H9 (cell line): Measurements from ENCODE around the gene SLK. TPM values are rescaled to one million over a fixed set of nuclear protein-coding genes. Genes with fewer than 3 reads are reported as not detected.

Source experiments
- DNase-seq: peaks from one replicate; pipeline ENCODE4 v3.0.0-alpha.2; 2017
- H2AFZ ChIP-seq: one replicate; pipeline ENCODE4 v1.6.1; 2013; ENCODE audit warnings: mild to moderate bottlenecking, low read length, control low read depth, moderate library complexity
- H2AK5ac ChIP-seq: 2 replicates; pipeline ENCODE4 v1.6.1; 2013; ENCODE audit warnings: low read length, control low read depth, mixed read lengths; ENCODE audit not compliant: insufficient read length
- H2BK120ac ChIP-seq: one replicate; pipeline ENCODE4 v1.6.1; 2013; ENCODE audit warnings: low read depth, mild to moderate bottlenecking, low read length, control low read depth, inconsistent platforms; ENCODE audit not compliant: poor library complexity, severe bottlenecking
- H2BK12ac ChIP-seq: 2 replicates; pipeline ENCODE4 v1.6.1; 2013; ENCODE audit warnings: low read length, control low read depth, mixed read lengths, low read depth; ENCODE audit not compliant: insufficient read length
- H2BK15ac ChIP-seq: 2 replicates; pipeline ENCODE4 v1.6.1; 2013; ENCODE audit warnings: low read depth, low read length, control low read depth
- H2BK20ac ChIP-seq: one replicate; pipeline ENCODE4 v1.6.1; 2013; ENCODE audit warnings: low read depth, mild to moderate bottlenecking, low read length, control low read depth, inconsistent platforms; ENCODE audit not compliant: poor library complexity, severe bottlenecking
- H2BK5ac ChIP-seq: 2 replicates; pipeline ENCODE4 v1.6.1; 2013; ENCODE audit warnings: low read length, control low read depth, mixed read lengths; ENCODE audit not compliant: insufficient read length
- H3K14ac ChIP-seq: 2 replicates; pipeline ENCODE4 v1.6.1; 2013; ENCODE audit warnings: low read length, control low read depth; ENCODE audit not compliant: insufficient read depth
- H3K18ac ChIP-seq: 2 replicates; pipeline ENCODE4 v1.6.1; 2013; ENCODE audit warnings: low read depth, mild to moderate bottlenecking, mixed read lengths, low read length, control low read depth; ENCODE audit not compliant: insufficient read length
- H3K23ac ChIP-seq: 2 replicates; pipeline ENCODE4 v1.6.1; 2013; ENCODE audit warnings: low read length, control low read depth, mixed read lengths, low read depth; ENCODE audit not compliant: insufficient read length
- H3K23me2 ChIP-seq: 2 replicates; pipeline ENCODE4 v1.6.1; 2013; ENCODE audit warnings: low read depth, mild to moderate bottlenecking, mixed read lengths, low read length, control low read depth; ENCODE audit not compliant: insufficient read length, poor library complexity, severe bottlenecking
- H3K27ac ChIP-seq: 2 replicates; pipeline ENCODE4 v1.5.1; 2013; ENCODE audit warnings: low read length, control low read depth, mixed read lengths, low read depth; ENCODE audit not compliant: insufficient read length
- H3K27me3 ChIP-seq: 2 replicates; pipeline ENCODE4 v1.6.1; 2013; ENCODE audit warnings: low read length, control low read depth, inconsistent platforms; ENCODE audit not compliant: insufficient read depth
- H3K4ac ChIP-seq: 2 replicates; pipeline ENCODE4 v1.6.1; 2013; ENCODE audit warnings: low read depth, mild to moderate bottlenecking, control low read depth, inconsistent platforms, low read length, moderate library complexity
- H3K4me1 ChIP-seq: 2 replicates; pipeline ENCODE4 v1.6.1; 2013; ENCODE audit warnings: low read length, control low read depth, inconsistent platforms; ENCODE audit not compliant: insufficient read depth
- H3K4me2 ChIP-seq: 2 replicates; pipeline ENCODE4 v1.6.1; 2013; ENCODE audit warnings: low read length, control low read depth, mixed read lengths; ENCODE audit not compliant: insufficient read length, insufficient read depth
- H3K56ac ChIP-seq: 2 replicates; pipeline ENCODE4 v1.6.1; 2013; ENCODE audit warnings: low read depth, mild to moderate bottlenecking, mixed read lengths, low read length, control low read depth; ENCODE audit not compliant: insufficient read length
- H3K79me1 ChIP-seq: 2 replicates; pipeline ENCODE4 v1.6.1; 2013; ENCODE audit warnings: low read depth, mild to moderate bottlenecking, moderate library complexity, low read length, control low read depth, inconsistent platforms; ENCODE audit not compliant: insufficient read depth, poor library complexity, severe bottlenecking
- H3K79me2 ChIP-seq: 2 replicates; pipeline ENCODE4 v1.6.1; 2013; ENCODE audit warnings: low read length, control low read depth, inconsistent platforms; ENCODE audit not compliant: insufficient read depth
- H3K9ac ChIP-seq: 2 replicates; pipeline ENCODE4 v1.6.1; 2013; ENCODE audit warnings: low read length, control low read depth, mixed read lengths; ENCODE audit not compliant: insufficient read length; ENCODE audit errors: extremely low read depth
- H3K9me3 ChIP-seq: one replicate; pipeline ENCODE4 v1.6.1; 2013; ENCODE audit warnings: low read depth, low read length, inconsistent platforms; ENCODE audit not compliant: control insufficient read depth
- H3T11ph ChIP-seq: one replicate; pipeline ENCODE4 v1.6.1; 2013; ENCODE audit warnings: mild to moderate bottlenecking, low read length, control low read depth, inconsistent platforms
- H4K20me1 ChIP-seq: one replicate; pipeline ENCODE4 v1.6.1; 2013; ENCODE audit not compliant: control insufficient read depth, insufficient read length, insufficient read depth
- H4K5ac ChIP-seq: 2 replicates; pipeline ENCODE4 v1.6.1; 2013; ENCODE audit warnings: low read depth, mild to moderate bottlenecking, mixed read lengths, low read length, control low read depth; ENCODE audit not compliant: insufficient read length
- H4K8ac ChIP-seq: replicated peaks from 2 replicates; pipeline ENCODE4 v1.6.1; 2013; ENCODE audit warnings: low read length, control low read depth, mixed read lengths, low read depth; ENCODE audit not compliant: insufficient read length
- H4K91ac ChIP-seq: 2 replicates; pipeline ENCODE4 v1.6.1; 2013; ENCODE audit warnings: low read depth, mild to moderate bottlenecking, moderate library complexity, mixed read lengths, low read length, control low read depth; ENCODE audit not compliant: insufficient read length
- H3K27ac Mint-ChIP-seq, 3 experiments: 2 replicates in 2 of 3; 3 replicates in 1 of 3; pipeline ENCODE4 v1.8.0; 2020 to 2021; ENCODE audit warnings: mixed read lengths in 3 of 3, mild to moderate bottlenecking in 1 of 3, moderate library complexity in 1 of 3
- H3K27me3 Mint-ChIP-seq: 2 replicates; pipeline ENCODE4 v1.8.0; 2021; ENCODE audit warnings: low read depth, mild to moderate bottlenecking, moderate library complexity, mixed read lengths
- H3K36me3 Mint-ChIP-seq, 3 experiments: 2 replicates in 2 of 3; 3 replicates in 1 of 3; pipeline ENCODE4 v1.8.0; 2020 to 2021; ENCODE audit warnings: low read depth in 3 of 3, mixed read lengths in 3 of 3; ENCODE audit not compliant: insufficient read depth in 1 of 3
- H3K4me1 Mint-ChIP-seq, 2 experiments: 2 replicates each; pipeline ENCODE4 v1.8.0; 2020; ENCODE audit warnings: mixed read lengths in 2 of 2
- H3K4me3 Mint-ChIP-seq, 2 experiments: 2 replicates in 1 of 2; 3 replicates in 1 of 2; pipeline ENCODE4 v1.8.0; 2020 to 2021; ENCODE audit warnings: mild to moderate bottlenecking in 2 of 2, mixed read lengths in 2 of 2, moderate library complexity in 1 of 2
- H3K9me3 Mint-ChIP-seq, 2 experiments: 2 replicates in 1 of 2; 3 replicates in 1 of 2; pipeline ENCODE4 v1.8.0; 2020; ENCODE audit warnings: mild to moderate bottlenecking in 2 of 2, mixed read lengths in 2 of 2, moderate library complexity in 1 of 2
- WGBS: extraction: QIAGEN DNeasy Blood & Tissue Kit; methylation state at CpG from one replicate; pipeline ENCODE4 v1.1.7; 2013; ENCODE audit warnings: missing lambda C conversion rate, low lambda C conversion rate, mixed read lengths; ENCODE audit not compliant: insufficient read length; ENCODE audit errors: extremely low coverage; 5-methylcytosine and 5-hydroxymethylcytosine counted together
- total RNA-seq: library from RNA; stranded (reverse); gene quantifications from 2 replicates; pipeline ENCODE4 v1.2.1, GENCODE V29; 2021
- TF ChIP-seq, protein P1 (sequence below): fragments of 200-600 bp; sonication (generic); conservative IDR thresholded peaks from 3 replicates; pipeline ENCODE4 v1.8.0; 2021; ENCODE audit warnings: antibody characterized with exemption, mild to moderate bottlenecking

Gene SLK
- total RNA-seq, 1 experiment from 2014 or later = 21.0 TPM

DNA sequence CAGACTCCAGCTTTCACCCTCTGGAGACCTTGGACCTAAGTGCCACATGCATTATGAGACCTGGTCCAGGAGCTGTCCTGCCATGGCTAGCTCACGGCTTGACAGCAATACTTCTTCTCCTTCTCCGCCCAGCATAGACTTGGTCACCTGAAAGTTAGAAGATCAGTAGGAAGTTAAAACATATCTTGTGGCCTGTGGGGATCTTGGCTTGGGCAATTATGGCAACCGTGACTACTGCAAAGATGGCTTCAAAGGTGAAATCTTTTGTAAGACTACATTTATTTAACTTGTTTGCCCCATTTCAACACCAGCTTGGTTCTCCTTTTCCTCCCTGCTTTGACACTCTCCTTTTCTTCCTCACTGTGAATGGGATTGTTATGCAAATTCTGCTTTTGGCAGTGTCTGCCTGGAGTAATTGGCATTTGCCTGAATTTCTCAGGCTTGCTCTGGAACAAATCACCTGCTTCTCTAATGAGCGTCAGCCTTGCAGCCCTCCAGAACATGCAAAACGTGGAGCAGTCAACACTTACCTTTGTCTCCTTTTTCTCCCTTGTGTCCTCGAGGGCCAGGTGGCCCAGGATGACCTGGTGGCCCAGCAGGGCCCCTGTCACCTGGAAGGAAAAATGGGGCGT is 65.3 kb downstream of the SLK start:
- TF ChIP-seq, protein P1, sequence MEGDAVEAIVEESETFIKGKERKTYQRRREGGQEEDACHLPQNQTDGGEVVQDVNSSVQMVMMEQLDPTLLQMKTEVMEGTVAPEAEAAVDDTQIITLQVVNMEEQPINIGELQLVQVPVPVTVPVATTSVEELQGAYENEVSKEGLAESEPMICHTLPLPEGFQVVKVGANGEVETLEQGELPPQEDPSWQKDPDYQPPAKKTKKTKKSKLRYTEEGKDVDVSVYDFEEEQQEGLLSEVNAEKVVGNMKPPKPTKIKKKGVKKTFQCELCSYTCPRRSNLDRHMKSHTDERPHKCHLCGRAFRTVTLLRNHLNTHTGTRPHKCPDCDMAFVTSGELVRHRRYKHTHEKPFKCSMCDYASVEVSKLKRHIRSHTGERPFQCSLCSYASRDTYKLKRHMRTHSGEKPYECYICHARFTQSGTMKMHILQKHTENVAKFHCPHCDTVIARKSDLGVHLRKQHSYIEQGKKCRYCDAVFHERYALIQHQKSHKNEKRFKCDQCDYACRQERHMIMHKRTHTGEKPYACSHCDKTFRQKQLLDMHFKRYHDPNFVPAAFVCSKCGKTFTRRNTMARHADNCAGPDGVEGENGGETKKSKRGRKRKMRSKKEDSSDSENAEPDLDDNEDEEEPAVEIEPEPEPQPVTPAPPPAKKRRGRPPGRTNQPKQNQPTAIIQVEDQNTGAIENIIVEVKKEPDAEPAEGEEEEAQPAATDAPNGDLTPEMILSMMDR = no peak
- Mint-ChIP-seq H3K4me3 (no peak overlapping the region; a peak in 1 of 5 replicates), H3K27ac (peak overlapping the region; percentile 36 to 91 (median 76); a peak in 4 of 7 replicates), H3K27me3 (no peaks in the 10 kb centered on the region), H3K9me3 (no peaks in the 10 kb centered on the region), H3K36me3 (peaks cover 0 to 8% (median 0%) of the 10 kb centered on the region in 3 experiments; a peak in 1 of 7 replicates), H3K4me1 (peaks cover 27 to 34% of the 10 kb centered on the region in 2 experiments)
- Histone ChIP-seq H3K4me1 (peaks cover 4% of the 10 kb centered on the region; the same call in 1 of the 2 replicates), H3K23ac (no peak overlapping the region), H2BK20ac (no peak overlapping the region), H4K20me1 (no peaks in the 10 kb centered on the region), H3K18ac (no peak overlapping the region), H4K8ac (no peak overlapping the region), H3K9ac (no peak overlapping the region), H2BK5ac (no peak overlapping the region), H4K5ac (no peak overlapping the region), H3K9me3 (no peaks in the 10 kb centered on the region), H2AK5ac (no peak overlapping the region), H3T11ph (no peak overlapping the region), H3K14ac (no peak overlapping the region), H3K27me3 (no peaks in the 10 kb centered on the region), H3K23me2 (no peaks in the 10 kb centered on the region), H3K79me1 (no peaks in the 10 kb centered on the region), H3K4ac (no peak overlapping the region), H4K91ac (no peak overlapping the region), H2AFZ (no peak overlapping the region), H2BK120ac (no peak overlapping the region), H3K4me2 (peak overlapping the region; percentile 38), H3K27ac (no peak overlapping the region), H2BK15ac (no peak overlapping the region), H3K56ac (no peak overlapping the region), H3K79me2 (no peaks in the 10 kb centered on the region), H2BK12ac (no peak overlapping the region)
- no CpG with 5 or more reads among the region's 7 CpGs for WGBS
- peak; percentile 52 for DNase-seq
